Neural progenitor cell (in vitro differentiated cells): Measurements from ENCODE around the gene COMMD3.

Experiments used
- CTCF ChIP-seq: fragments of 200-600 bp; sonication (generic); IDR thresholded peaks from 2 replicates; pipeline ENCODE4 v1.5.1; 2017; ENCODE audit warnings: antibody characterized with exemption, mild to moderate bottlenecking
- EZH2 ChIP-seq: fragments of 200-600 bp; sonication (generic); IDR thresholded peaks from 2 replicates; pipeline ENCODE4 v1.6.1; 2017; ENCODE audit warnings: antibody characterized with exemption, mild to moderate bottlenecking, moderate library complexity
- EZH2phosphoT487 ChIP-seq: fragments of 200-600 bp; sonication (generic); IDR thresholded peaks from 2 replicates; pipeline ENCODE4 v1.6.1; 2017; ENCODE audit warnings: antibody characterized with exemption

DNA sequence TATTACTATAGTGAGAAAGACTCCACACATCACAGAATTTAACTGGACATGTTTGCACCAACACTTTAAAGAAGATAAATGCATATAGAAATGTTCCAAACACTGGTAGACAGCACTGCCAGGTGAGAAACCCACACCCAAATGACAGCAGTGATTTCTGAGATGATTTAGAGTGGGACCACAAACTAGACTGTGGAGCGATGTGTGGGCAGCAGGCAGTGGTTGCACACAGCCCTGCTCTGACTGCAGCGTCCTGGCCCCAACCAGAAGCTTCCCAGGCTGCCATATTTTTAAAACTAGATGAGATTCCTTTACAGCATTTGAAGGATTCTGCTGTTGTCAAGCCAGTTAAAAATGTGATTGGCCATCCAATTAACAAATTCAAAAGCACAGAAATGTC, 47.7 kb upstream of the COMMD3 start:
- TF ChIP-seq CTCF, result no peak
- TF ChIP-seq EZH2, result no peak
- no peak for TF ChIP-seq EZH2phosphoT487
